ENCODE results near the gene OSBPL1A.
A peak's percentile ranks its signal among the peaks of the same experiment; 100 is the strongest.

OSBPL1A gene

DNA sequence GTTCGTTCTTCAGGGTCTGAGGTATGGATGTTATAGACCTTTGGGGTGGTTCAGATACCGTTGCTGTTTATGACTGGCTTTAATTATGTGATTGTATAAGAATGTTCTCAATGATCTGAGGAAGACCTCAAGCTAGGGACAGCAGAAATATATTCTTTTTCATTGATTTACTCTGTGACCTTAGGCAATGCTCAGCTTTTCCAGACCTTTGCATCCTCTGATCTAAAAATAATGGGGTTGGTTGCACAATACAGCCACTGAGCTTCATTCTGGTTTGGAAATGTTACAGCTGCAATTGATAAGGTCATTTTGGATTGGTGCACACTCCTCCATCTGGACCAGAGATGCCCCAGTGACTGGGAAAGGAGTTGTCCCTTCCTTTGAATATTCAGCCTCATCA is 276.0 kb downstream of the OSBPL1A start:
- DNase-seq (ENCODE audit: low spot score), result no peak

DNA sequence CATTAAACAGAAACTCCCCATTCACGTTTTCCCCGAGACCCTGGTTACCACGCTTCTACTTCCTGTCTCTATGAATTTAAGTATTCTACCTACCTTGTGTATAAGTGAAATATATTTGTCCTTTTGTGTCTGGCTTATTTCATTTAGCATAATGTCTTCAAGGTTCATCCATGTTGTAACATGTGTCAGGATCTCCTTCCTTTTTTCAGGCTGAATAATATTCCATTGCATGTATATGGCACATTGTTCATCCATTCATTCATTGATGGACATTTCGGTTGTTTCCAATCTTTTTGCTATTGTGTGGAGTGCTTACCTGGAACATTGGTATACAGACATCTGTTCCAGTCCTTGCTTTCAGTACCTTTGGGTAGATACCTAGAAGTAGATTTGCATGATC is 276.9 kb downstream of the OSBPL1A start:
- no peak for DNase-seq (ENCODE audit: low spot score)

DNA sequence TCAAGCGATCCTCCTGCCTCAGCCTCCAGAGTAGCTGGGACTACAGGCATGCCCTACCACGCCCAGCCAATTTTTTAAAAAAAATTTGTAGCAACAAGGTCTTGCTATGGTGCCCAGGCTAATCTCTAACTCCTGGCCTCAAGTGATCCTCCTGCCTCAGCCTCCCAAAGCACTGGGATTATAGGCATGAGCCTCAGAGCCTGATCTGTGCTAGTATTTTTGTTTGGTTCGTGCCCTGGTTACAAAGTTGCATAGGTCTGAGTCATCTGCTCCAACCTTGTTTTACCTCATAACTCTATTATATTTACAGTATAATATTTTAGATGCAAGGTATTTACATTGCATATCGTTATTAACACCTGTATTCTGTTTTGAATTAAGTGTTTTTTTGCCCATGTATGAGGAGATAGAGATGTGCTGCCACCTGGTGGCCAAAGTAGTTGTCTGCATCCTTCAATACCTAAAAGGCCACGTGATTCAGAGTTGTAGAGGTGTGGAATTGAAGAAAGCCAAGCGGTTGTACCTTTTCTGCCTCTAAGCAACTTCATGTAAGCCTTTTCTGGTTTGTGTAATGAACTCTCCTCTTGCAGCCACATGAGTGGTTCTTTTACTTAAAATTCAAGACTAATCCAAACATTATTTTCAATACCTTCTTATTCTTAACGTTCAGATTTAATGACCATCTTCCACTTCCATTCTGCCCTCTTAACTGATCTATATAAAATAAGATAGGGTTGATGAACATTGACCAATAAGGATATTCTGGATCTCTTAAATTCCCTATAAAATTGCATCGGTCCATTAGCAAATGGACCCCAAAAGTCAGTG is 278.7 kb downstream of the OSBPL1A start:
- DNase-seq (ENCODE audit: low spot score), result peak; percentile 86

DNA sequence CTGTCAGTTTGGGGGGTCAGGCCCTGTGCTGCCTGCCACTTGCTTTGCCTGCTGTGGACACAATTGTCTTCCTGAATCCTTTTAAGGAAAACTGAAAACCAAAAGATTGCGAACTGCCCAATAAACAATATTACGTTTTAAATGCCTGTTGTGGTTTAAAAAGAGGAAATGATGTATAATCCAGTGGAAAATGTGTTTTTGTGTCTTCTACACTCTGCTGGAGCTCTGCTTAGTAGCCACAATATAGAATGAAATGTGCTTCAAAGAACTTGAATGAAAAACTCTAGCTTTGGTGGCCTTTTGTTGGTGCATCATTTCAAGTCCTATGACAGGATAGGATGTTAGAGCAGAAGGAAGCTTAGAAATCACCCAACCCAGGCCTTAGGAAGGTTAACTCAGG is 282.0 kb downstream of the OSBPL1A start:
- no peak for DNase-seq (ENCODE audit: low spot score)

DNA sequence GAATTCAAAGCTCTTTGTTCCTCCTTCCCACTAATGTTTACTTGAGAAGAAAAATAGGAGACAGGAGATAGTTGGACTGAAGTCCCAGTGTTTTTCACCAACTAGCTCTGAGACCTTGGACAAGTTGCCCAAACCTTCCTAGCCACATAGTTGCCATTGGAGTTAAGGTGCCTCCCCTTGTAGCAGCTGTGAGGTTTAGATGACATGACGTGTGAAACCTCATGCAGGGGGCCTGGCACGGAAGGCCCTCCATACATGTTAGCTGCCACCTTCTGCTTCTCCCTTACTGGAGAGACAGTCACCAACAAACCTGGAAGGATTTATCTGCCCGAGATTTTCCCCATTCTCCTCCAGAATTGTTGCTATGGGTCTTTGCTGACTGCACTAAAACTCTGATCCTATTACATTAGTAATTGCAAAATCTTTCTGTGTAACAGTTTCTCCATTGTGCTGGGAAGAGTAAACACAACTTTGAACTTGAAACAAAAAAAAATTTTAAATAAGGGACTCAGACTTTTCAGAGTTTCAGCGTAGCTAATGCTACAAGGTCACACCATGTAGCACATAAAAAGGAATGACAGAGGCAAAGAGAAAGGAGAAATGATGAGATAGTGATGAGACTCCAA is 282.6 kb downstream of the OSBPL1A start:
- no peak for DNase-seq (ENCODE audit: low spot score)

DNA sequence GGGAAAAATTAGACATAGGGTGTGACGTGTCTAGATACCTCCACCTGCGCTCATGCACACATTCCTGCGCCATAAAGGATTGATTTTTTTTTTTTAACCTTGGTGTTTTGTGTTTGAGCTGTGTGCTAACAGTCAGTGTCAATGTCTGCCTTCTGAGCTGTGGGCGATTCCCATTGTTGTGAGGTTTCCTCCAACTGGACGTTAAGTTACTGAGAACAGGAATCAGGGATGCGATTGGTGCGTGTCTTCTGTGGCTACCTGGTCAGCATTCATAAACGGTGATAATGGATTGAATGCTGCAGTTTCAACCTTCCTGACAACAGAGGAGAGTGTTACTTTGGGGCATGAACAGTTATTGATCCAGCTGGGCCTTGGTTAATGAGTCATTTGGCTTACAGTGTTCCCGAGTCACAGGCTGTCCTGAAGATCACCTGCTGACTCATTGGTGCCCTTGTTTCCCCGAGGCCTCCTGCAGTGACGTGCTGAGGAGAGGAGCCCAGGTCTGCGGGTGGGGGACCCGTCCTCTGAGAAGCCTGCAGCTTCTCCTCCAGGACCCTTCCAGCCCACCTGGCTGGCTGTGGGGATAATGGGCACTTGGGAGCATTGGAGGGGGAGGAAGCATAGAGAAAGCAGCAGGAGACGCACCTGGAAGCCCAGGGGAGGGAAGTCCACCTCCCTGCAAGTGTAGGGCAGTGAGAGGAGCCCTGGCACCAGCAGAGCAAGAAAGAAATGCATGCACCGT is 284.6 kb downstream of the OSBPL1A start:
- DNase-seq (ENCODE audit: low spot score), result no peak

DNA sequence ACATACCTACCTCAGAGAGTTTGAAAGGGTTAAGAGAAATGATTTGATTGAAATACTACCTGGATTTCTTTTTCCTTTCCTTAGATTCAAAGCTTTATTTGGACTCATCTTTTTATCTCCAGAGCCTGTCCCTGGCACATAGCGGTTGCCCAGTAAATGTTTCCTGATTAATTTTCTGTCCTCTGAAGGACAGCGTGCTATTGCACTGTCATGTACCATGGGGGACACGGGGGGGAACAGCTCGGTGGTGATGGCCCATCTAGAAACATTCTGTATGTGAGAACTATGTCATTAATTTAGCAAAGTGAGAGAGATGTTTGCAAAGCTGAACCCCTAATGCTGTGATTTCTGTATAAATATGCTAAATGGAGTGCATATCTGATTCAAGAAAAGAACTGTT is 285.2 kb downstream of the OSBPL1A start:
- no peak for DNase-seq (ENCODE audit: low spot score)

All from cerebellar cortex (tissue), 1 donor.